Activated naive CD4-positive, alpha-beta T cell treated with anti-CD3 and anti-CD28 coated beads for 36 hours (primary cell): ENCODE results near the gene GALNT13. TPM values are rescaled to one million over a fixed set of nuclear protein-coding genes. Genes with fewer than 3 reads are reported as not detected.
"Not testable (repeated sequence)": the region's sequence is repeated elsewhere in the genome, so short reads cannot be mapped to it uniquely, and the experiment has no call there.

Source experiments
- CTCF ChIA-PET: fragments of 350-600 bp; sonication (Branson Sonifier 250); formaldehyde crosslinking; loops from one replicate; lab custom pipeline; 2021; ENCODE audit warnings: antibody characterized with exemption; lab: Charles Lee
- DNase-seq: peaks from one replicate; pipeline ENCODE4 v3.0.0-alpha.2; 2020
- H3K27ac Mint-ChIP-seq: one replicate; pipeline ENCODE4 v1.8.0; 2021; ENCODE audit warnings: mild to moderate bottlenecking, mixed read lengths
- H3K27me3 Mint-ChIP-seq: one replicate; pipeline ENCODE4 v1.8.0; 2021; ENCODE audit warnings: low read depth, mixed read lengths
- H3K36me3 Mint-ChIP-seq: one replicate; pipeline ENCODE4 v1.8.0; 2021; ENCODE audit warnings: low read depth, mixed read lengths
- H3K4me1 Mint-ChIP-seq: one replicate; pipeline ENCODE4 v1.8.0; 2021; ENCODE audit warnings: low read depth, mixed read lengths
- H3K4me3 Mint-ChIP-seq: one replicate; pipeline ENCODE4 v1.8.0; 2021; ENCODE audit warnings: mild to moderate bottlenecking, moderate library complexity, mixed read lengths
- H3K9me3 Mint-ChIP-seq: one replicate; pipeline ENCODE4 v1.8.0; 2021; ENCODE audit warnings: mixed read lengths
- intact Hi-C: fragments of 100-400 bp; cut with micrococcal nuclease; formaldehyde crosslinking; loops from one replicate; pipeline ENCODE4 v1.15.1; 2023
- total RNA-seq, 2 experiments: library from RNA; stranded (reverse); gene quantifications; one replicate each; pipeline ENCODE4 v1.2.3, GENCODE V29; 2021

GALNT13 gene
- total RNA-seq, 2 experiments from 2014 or later: not detected

DNA sequence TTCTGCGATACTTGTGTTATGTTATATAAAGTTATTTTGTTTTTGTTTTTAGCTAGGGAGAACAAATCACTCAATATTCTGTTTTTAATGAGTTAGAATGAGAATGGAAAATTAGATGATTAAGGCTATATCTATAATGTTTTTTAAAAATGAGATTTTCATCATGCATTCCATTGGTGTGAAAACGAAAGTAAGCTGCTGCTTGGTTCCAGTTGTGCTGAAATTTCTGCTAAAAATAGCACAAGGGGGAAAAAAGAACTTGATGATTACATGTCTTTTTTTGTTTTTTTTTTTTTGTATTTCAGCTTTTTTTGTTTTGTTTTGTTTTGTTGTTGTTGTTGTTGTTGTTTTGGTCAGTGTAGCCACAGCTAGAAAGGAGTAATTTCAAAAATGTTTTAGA lies 584.1 kb downstream of the GALNT13 start:
- Mint-ChIP-seq H3K4me3 (no peak overlapping the region), H3K36me3 (no peaks in the 10 kb centered on the region), H3K27ac (no peak overlapping the region), H3K9me3 (peaks cover 3% of the 10 kb centered on the region), H3K27me3 (no peaks in the 10 kb centered on the region), H3K4me1 (no peaks in the 10 kb centered on the region)
- CTCF ChIA-PET: no interaction called here
- no peak for DNase-seq
- intact Hi-C loops: no loop called here

DNA sequence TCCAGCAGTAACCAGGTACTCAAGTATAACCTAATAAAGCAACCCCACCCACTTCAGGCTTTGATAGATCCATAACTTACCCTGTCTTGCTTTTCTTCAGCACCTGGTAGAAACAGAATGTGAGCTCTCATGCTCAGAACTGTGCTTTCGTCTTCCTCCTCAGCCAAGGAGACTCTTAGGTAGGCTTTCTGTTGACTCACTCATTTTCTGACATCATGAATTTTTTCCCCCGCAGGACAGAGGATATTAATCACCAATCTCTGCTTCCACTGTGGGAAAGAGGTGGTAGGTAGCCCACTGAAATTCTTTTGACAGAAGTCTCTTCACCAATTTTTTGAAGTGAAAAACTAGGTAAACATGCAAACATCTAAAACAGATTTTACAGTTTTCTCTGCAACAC lies 585.6 kb downstream of the GALNT13 start:
- CTCF ChIA-PET: no interaction called here
- Mint-ChIP-seq H3K27me3 (no peaks in the 10 kb centered on the region), H3K27ac (no peak overlapping the region), H3K9me3 (peaks cover 3% of the 10 kb centered on the region), H3K4me1 (no peaks in the 10 kb centered on the region), H3K4me3 (no peak overlapping the region), H3K36me3 (no peaks in the 10 kb centered on the region)
- DNase-seq: no peak
- intact Hi-C loops: no loop called here

DNA sequence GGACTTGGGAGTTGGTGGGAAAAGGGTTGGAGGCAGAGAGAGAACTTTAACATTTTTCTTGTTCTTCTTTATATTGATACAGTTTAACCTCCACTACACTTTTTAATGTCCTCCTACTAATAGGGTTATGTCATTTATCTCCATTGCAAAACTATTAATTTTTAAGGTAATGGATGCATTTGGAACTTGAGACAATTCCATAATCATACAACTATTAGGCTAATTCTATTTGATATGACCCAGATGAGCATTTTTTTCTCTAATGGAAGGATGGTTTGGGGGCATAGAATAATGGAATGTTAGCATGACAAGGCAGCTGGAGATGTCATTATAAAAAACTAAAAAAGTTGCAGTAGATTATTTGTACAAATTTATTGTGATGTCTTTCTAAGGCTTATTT lies 587.6 kb downstream of the GALNT13 start:
- no peaks in the 10 kb centered on the region for H3K27me3 Mint-ChIP-seq
- intact Hi-C loops: no loop called here
- CTCF ChIA-PET: no interaction called here
- H3K27ac Mint-ChIP-seq: no peak overlapping the region
- no peak overlapping the region for H3K4me3 Mint-ChIP-seq
- no peaks in the 10 kb centered on the region for H3K36me3 Mint-ChIP-seq
- peaks cover 2% of the 10 kb centered on the region for H3K9me3 Mint-ChIP-seq
- DNase-seq: no peak
- no peaks in the 10 kb centered on the region for H3K4me1 Mint-ChIP-seq

DNA sequence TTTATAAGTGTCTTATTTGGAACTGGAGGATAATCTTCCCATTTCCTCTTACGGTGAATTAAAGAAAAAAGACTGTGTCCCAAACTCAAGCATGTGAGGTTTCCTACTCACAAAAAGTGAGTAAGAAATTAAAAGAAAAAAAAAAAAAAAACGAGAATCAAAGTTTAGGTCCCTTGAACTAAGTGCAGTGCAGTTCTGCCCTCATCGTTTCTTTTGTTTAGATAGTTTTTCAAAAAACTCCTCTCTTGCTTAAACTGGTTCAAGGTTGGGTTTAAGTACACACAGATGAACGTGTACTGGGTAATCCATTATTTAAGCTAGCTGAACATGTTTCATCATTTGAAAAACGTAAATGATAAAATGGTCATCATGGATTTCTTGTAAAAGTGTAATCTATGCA lies 590.9 kb downstream of the GALNT13 start:
- intact Hi-C loops: no loop called here
- no peak for DNase-seq
- peaks cover 2% of the 10 kb centered on the region for H3K9me3 Mint-ChIP-seq
- H3K36me3 Mint-ChIP-seq: no peaks in the 10 kb centered on the region
- H3K27ac Mint-ChIP-seq: no peak overlapping the region
- CTCF ChIA-PET: no interaction called here
- no peaks in the 10 kb centered on the region for H3K27me3 Mint-ChIP-seq
- no peak overlapping the region for H3K4me3 Mint-ChIP-seq
- no peaks in the 10 kb centered on the region for H3K4me1 Mint-ChIP-seq

DNA sequence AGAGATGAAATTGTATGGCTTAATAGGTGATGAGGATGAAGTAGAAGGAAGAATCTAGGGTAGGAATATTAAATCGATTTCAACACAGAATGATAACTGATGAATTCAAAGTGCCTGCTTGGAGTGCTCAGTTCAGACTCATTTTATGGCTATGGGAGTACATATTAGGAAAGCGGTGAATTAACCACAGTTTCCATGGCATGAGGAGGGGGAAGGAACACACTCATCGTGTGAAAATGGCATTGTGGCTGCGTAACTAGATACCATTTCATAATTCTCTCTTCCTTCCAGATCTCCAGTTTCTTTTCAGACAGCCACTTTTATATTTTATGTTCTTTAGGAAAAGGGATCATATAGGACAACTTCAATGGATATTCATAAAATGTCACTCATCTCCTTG lies 594.5 kb downstream of the GALNT13 start:
- H3K27ac Mint-ChIP-seq: no peak overlapping the region
- no peak for DNase-seq
- intact Hi-C loops: no loop called here
- no peaks in the 10 kb centered on the region for H3K4me1 Mint-ChIP-seq
- H3K36me3 Mint-ChIP-seq: no peaks in the 10 kb centered on the region
- CTCF ChIA-PET: no interaction called here
- no peaks in the 10 kb centered on the region for H3K27me3 Mint-ChIP-seq
- H3K4me3 Mint-ChIP-seq: no peak overlapping the region
- H3K9me3 Mint-ChIP-seq: no peaks in the 10 kb centered on the region

DNA sequence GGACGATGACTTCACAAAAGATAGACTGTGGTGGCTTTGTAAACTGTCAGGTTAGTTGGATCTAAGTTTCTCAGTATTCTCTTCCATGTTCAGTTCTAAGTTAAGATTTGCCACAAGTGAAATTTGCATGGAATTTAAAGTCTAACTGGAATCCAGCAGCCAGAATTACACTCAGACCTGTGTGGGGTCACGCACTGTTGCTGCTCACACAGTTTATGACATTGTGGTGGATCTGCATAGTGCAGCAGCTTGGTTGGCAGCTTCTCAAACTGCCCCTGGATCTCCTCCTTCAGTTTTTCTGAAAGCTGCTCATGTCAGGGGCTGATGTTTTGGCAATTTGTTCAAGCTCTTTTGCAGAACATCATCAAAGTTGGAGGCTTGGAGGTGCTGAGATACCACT lies 598.7 kb downstream of the GALNT13 start:
- Mint-ChIP-seq H3K4me3 (no peak overlapping the region), H3K27ac (no peak overlapping the region), H3K27me3 (no peaks in the 10 kb centered on the region), H3K9me3 (no peaks in the 10 kb centered on the region), H3K36me3 (no peaks in the 10 kb centered on the region), H3K4me1 (no peaks in the 10 kb centered on the region)
- DNase-seq: no peak
- intact Hi-C loops: no loop called here
- CTCF ChIA-PET: no interaction called here

DNA sequence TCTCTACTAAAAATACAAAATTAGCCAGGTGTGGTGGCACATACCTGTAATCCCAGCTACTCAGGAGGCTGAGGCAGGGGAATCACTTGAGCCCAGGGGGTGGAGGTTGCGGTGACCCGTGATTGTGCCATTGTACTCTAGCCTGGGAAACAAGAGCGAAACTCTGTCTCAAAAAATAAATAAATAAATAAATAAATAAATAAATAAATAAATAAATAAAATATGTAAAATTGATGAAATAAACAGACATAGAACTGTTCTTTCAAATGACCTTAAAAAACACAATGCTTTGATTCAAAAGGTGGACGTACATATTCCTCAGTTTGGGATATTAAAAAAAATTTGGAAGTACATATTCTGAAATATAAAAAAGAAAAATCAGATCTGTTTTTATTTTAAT lies 599.8 kb downstream of the GALNT13 start:
- DNase-seq, CTCF ChIA-PET, H3K4me3 Mint-ChIP-seq, H3K4me1 Mint-ChIP-seq, H3K36me3 Mint-ChIP-seq, H3K27ac Mint-ChIP-seq, H3K9me3 Mint-ChIP-seq, intact Hi-C loops, H3K27me3 Mint-ChIP-seq: not testable (repeated sequence)

DNA sequence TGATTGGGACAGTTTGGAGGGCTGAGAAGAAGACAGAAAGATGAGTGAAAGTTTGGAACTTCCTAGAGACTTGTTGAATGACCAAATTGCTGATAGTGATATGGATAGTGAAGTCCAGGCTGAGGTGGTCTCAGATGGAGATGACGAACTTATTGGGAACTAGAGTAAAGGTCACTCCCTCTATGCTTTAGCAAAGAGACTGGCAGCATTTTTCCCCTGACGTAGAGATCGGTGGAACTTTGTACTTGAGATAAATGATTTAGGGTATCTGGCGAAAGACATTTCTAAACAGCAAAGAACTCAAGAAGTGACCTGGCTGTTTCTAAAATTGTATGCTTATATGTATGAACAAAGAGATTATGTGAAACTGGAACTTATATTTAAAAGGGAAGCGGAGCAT lies 605.6 kb downstream of the GALNT13 start:
- intact Hi-C loops: no loop called here
- DNase-seq: no peak
- CTCF ChIA-PET: no interaction called here
- Mint-ChIP-seq H3K4me3 (no peak overlapping the region), H3K27me3 (no peaks in the 10 kb centered on the region), H3K36me3 (no peaks in the 10 kb centered on the region), H3K9me3 (no peaks in the 10 kb centered on the region), H3K4me1 (no peaks in the 10 kb centered on the region), H3K27ac (no peak overlapping the region)

DNA sequence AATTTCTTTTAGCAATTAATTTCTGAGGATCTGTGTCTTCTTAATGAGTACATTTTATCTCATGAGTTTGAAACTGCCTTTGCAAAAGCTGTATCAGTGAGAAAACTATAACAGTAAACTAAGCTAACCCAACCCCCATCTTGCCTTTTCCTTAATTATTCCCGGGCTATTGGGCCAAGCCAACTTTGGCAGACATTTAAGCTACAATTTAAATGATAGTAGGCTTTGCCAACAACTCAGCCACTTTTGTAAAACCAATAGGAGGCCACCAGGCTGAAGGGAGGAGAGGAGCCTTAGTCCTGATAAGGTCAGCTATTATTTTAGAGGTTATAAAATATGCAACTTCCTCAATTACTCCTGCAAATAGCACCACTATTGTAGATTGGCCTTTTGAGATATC lies 608.8 kb downstream of the GALNT13 start:
- Mint-ChIP-seq H3K27me3 (no peaks in the 10 kb centered on the region), H3K4me3 (no peak overlapping the region), H3K36me3 (no peaks in the 10 kb centered on the region), H3K27ac (no peak overlapping the region), H3K9me3 (no peaks in the 10 kb centered on the region), H3K4me1 (no peaks in the 10 kb centered on the region)
- no peak for DNase-seq
- CTCF ChIA-PET: no interaction called here
- intact Hi-C loops: no loop called here

DNA sequence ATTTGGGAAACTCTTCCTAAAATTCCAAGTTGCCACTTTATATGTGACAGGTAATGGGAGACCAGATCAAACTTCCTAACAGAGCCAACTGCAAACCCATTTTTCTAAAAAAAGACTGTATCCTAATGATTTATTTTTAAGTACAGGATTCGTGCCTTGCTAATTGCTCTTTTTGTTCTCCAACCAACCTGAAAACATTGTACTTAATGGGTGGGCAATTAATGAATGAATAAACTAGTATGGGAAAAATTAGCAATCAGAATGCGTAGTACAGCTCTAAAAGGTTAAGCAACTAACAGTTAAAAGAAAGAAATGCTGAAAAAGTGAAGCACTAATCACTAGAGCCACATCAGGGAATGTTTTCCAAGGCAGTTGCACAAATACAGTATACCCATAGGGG lies 609.6 kb downstream of the GALNT13 start:
- CTCF ChIA-PET: no interaction called here
- no peak for DNase-seq
- Mint-ChIP-seq H3K27me3 (no peaks in the 10 kb centered on the region), H3K27ac (no peak overlapping the region), H3K36me3 (no peaks in the 10 kb centered on the region), H3K9me3 (no peaks in the 10 kb centered on the region), H3K4me1 (no peaks in the 10 kb centered on the region), H3K4me3 (no peak overlapping the region)
- intact Hi-C loops: no loop called here

DNA sequence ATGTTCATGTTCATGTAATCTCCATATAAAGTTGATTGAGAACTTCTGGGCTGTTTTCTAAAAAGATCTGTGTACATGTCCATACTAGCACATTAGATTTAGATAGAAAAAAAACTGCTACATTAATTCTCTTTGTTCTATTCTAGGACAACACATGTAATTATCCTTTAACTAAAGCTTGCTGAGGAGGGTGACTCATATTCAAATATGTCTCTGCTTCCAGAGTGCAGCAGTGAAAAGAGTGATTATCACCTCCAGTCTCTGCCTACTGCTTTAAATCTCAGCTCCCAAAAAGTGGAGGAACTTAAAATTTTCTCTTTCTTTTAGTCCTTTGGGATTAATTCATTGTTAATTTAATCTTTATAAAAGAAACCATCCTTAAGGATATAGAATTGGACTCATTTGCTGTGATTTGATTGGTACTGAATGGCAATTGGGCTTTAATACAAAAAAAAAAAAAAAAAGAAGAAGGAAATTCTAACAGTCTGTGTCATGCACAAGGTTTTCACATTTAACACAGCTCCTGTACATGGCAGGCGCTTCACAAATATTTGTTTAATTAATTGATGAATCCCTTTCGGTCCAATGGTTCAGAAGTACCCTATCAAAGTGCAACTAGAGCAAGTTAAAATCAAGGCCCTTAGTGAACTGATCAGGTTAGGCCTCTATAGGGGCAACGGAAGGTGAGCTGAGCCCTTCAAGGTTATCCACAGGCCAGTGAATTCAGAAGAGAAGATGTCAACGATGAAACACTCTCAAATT lies 612.8 kb downstream of the GALNT13 start:
- H3K4me1 Mint-ChIP-seq: no peaks in the 10 kb centered on the region
- H3K27ac Mint-ChIP-seq: no peak overlapping the region
- no peaks in the 10 kb centered on the region for H3K27me3 Mint-ChIP-seq
- H3K9me3 Mint-ChIP-seq: no peaks in the 10 kb centered on the region
- CTCF ChIA-PET: no interaction called here
- H3K4me3 Mint-ChIP-seq: no peak overlapping the region
- intact Hi-C loops: no loop called here
- no peaks in the 10 kb centered on the region for H3K36me3 Mint-ChIP-seq
- DNase-seq: no peak

DNA sequence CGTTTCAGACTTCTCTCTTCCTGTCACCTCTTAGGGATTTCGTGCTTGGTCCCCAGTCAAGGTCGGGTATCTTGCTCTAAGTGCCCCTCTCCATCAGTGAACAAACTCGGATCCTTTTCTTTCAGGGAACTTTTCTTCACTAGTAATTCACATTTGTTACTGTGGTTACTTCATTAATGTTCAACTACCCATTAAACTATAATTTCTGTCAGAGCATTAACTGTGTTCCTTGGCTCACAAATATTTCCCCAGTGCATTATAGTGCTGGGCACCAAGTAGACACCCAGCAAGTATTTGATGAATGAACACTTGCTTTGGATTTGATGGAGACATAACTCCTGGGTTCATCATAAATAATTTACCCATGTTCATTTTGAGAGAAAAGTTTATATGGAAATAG lies 617.1 kb downstream of the GALNT13 start:
- no peak overlapping the region for H3K4me3 Mint-ChIP-seq
- no peak overlapping the region for H3K27ac Mint-ChIP-seq
- intact Hi-C loops: no loop called here
- no peaks in the 10 kb centered on the region for H3K9me3 Mint-ChIP-seq
- no peaks in the 10 kb centered on the region for H3K4me1 Mint-ChIP-seq
- H3K27me3 Mint-ChIP-seq: no peaks in the 10 kb centered on the region
- no peaks in the 10 kb centered on the region for H3K36me3 Mint-ChIP-seq
- CTCF ChIA-PET: no interaction called here
- no peak for DNase-seq

DNA sequence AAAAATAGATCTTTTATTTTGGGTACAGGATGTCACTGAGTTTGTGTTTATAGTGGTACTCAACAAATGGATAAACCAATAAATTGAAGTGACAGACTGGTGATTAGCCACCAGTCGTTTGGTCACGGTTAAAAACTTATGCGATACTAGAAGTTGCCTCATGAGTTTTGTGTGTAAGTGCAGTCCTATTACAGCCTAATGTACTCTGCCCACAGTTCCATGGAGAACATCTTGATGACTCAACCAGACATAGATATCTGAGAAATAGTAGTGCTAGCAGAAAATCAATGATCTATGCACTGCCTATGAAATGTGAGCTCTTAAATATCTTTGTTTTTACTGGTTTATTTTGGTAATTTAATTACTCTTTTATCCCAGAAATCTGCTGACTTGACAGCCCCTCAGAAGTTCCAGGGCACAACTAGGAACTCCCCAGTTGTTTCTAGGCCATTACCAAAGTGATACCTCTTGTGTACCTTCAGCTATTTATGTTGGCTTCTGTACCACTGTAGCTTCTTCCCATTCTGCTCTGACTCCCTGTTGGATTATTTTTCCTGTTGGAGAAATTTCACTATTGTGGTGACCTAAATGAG lies 617.6 kb downstream of the GALNT13 start:
- no peaks in the 10 kb centered on the region for H3K27me3 Mint-ChIP-seq
- H3K9me3 Mint-ChIP-seq: no peaks in the 10 kb centered on the region
- H3K4me1 Mint-ChIP-seq: no peaks in the 10 kb centered on the region
- H3K27ac Mint-ChIP-seq: no peak overlapping the region
- H3K36me3 Mint-ChIP-seq: no peaks in the 10 kb centered on the region
- intact Hi-C loops: no loop called here
- DNase-seq: no peak
- no peak overlapping the region for H3K4me3 Mint-ChIP-seq
- CTCF ChIA-PET: no interaction called here
